GM23248 (cell line): Measurements from ENCODE around the gene PTDSS2.

Source experiments
- EZH2 ChIP-seq: fragments of 200-600 bp; sonication (generic); IDR thresholded peaks from 2 replicates; pipeline ENCODE4 v1.6.1; 2018; ENCODE audit warnings: antibody characterized with exemption, mild to moderate bottlenecking; ENCODE audit not compliant: insufficient read depth, poor library complexity, severe bottlenecking
- EZH2phosphoT487 ChIP-seq: fragments of 200-600 bp; sonication (generic); IDR thresholded peaks from 2 replicates; pipeline ENCODE4 v1.6.1; 2018; ENCODE audit warnings: antibody characterized with exemption, moderate library complexity, mild to moderate bottlenecking, low read depth; ENCODE audit not compliant: insufficient read depth

GRCh38 chr11:429931-430456, 20.1 kb upstream of the PTDSS2 start:
- TF ChIP-seq EZH2phosphoT487 (no peak), EZH2 (no peak)
